Neural progenitor cell (in vitro differentiated cells): ENCODE data around the gene CHKA. TPM values are rescaled to one million over a fixed set of nuclear protein-coding genes. Genes with fewer than 3 reads are reported as not detected.

Experiments
- DNase-seq: peaks from one replicate; pipeline ENCODE4 v3.0.0-alpha.2; 2016; ENCODE audit warnings: low spot score
- H2AFZ ChIP-seq: fragments of 200-600 bp; sonication (generic); replicated peaks from 2 replicates; pipeline ENCODE4 v1.6.1; 2016; ENCODE audit warnings: antibody characterized with exemption
- H3F3A ChIP-seq: fragments of 200-600 bp; sonication (generic); 2 replicates; pipeline ENCODE4 v1.6.1; 2016; ENCODE audit warnings: antibody characterized with exemption, low read depth
- H3K27ac ChIP-seq: fragments of 200-600 bp; sonication (generic); 2 replicates; pipeline ENCODE4 v1.5.1; 2016; ENCODE audit warnings: mild to moderate bottlenecking
- H3K27me3 ChIP-seq: fragments of 200-600 bp; sonication (generic); 2 replicates; pipeline ENCODE4 v1.6.1; 2016; ENCODE audit warnings: mild to moderate bottlenecking, moderate library complexity
- H3K36me3 ChIP-seq: fragments of 200-600 bp; sonication (generic); 2 replicates; pipeline ENCODE4 v1.5.1; 2016
- H3K4me1 ChIP-seq: fragments of 200-600 bp; sonication (generic); 2 replicates; pipeline ENCODE4 v1.6.1; 2016; ENCODE audit warnings: mixed run types
- H3K4me2 ChIP-seq: fragments of 200-600 bp; sonication (generic); 2 replicates; pipeline ENCODE4 v1.6.1; 2016
- H3K4me3 ChIP-seq: fragments of 200-600 bp; sonication (generic); 2 replicates; pipeline ENCODE4 v1.5.1; 2016
- H3K79me2 ChIP-seq: fragments of 200-600 bp; sonication (generic); 2 replicates; pipeline ENCODE4 v1.6.1; 2016; ENCODE audit warnings: low read depth
- H3K9ac ChIP-seq: fragments of 200-600 bp; sonication (generic); 2 replicates; pipeline ENCODE4 v1.6.1; 2016
- H3K9me3 ChIP-seq: fragments of 200-600 bp; sonication (generic); 2 replicates; pipeline ENCODE4 v1.5.1; 2016; ENCODE audit warnings: low read depth
- H4K20me1 ChIP-seq: fragments of 200-600 bp; sonication (generic); 2 replicates; pipeline ENCODE4 v1.6.1; 2016; ENCODE audit warnings: low read depth
- H3K27ac Mint-ChIP-seq: 3 replicates; pipeline ENCODE4 v1.8.0; 2021; ENCODE audit warnings: mixed read lengths
- H3K27me3 Mint-ChIP-seq: 2 replicates; pipeline ENCODE4 v1.8.0; 2022; ENCODE audit warnings: low read depth, mild to moderate bottlenecking, inconsistent platforms, moderate library complexity, mixed read lengths; ENCODE audit not compliant: insufficient read depth
- H3K36me3 Mint-ChIP-seq: 3 replicates; pipeline ENCODE4 v1.8.0; 2021; ENCODE audit warnings: mixed read lengths
- H3K4me1 Mint-ChIP-seq: 3 replicates; pipeline ENCODE4 v1.8.0; 2021; ENCODE audit warnings: mixed read lengths
- H3K4me3 Mint-ChIP-seq: 3 replicates; pipeline ENCODE4 v1.8.0; 2021; ENCODE audit warnings: mild to moderate bottlenecking, moderate library complexity, mixed read lengths
- H3K9me3 Mint-ChIP-seq: 3 replicates; pipeline ENCODE4 v1.8.0; 2020; ENCODE audit warnings: mixed read lengths
- EZH2 ChIP-seq: fragments of 200-600 bp; sonication (generic); IDR thresholded peaks from 2 replicates; pipeline ENCODE4 v1.6.1; 2017; ENCODE audit warnings: antibody characterized with exemption, mild to moderate bottlenecking, moderate library complexity
- EZH2phosphoT487 ChIP-seq: fragments of 200-600 bp; sonication (generic); IDR thresholded peaks from 2 replicates; pipeline ENCODE4 v1.6.1; 2017; ENCODE audit warnings: antibody characterized with exemption
- total RNA-seq: library from RNA; depleted of rRNA; stranded (reverse); fragments of >200 nt; gene quantifications from 2 replicates; pipeline ENCODE4 v1.2.3, GENCODE V29; 2015; ENCODE audit warnings: low replicate concordance
- TF ChIP-seq, protein P1 (sequence below): fragments of 200-600 bp; sonication (generic); IDR thresholded peaks from 2 replicates; pipeline ENCODE4 v1.5.1; 2017; ENCODE audit warnings: antibody characterized with exemption, mild to moderate bottlenecking

The CHKA gene
- total RNA-seq, 1 donor from 2014 or later = 36.8 TPM

DNA sequence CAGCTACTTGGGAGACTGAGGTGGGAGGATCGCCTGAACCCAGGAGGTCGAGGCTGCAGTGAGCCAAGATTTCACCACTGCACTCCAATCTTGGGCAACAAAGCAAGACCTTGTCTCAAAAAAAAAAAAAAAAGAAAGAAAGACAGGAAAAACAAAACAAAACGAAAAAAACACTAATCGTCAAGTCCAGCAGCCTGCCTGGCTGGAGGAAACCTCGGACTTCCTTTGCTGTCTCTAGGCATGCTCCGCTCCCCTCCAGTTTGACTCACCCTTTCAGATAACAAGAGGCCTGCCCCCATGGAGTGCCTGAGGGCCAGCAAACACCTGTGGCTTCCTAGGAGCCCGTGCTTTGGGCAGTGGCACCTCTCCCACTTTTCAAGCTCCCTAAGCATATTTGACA lies 28.8 kb upstream of the CHKA start:
- no peaks in the 10 kb centered on the region for H3K36me3 ChIP-seq
- no peaks in the 10 kb centered on the region for H3K9me3 ChIP-seq
- Mint-ChIP-seq H3K9me3 (peaks cover 2% of the 10 kb centered on the region), H3K36me3 (peaks cover 7% of the 10 kb centered on the region), H3K27me3 (peaks cover 9% of the 10 kb centered on the region), H3K4me3 (no peak overlapping the region), H3K4me1 (peaks cover 25% of the 10 kb centered on the region), H3K27ac (no peak overlapping the region)
- TF ChIP-seq EZH2 (no peak), EZH2phosphoT487 (no peak)
- TF ChIP-seq, protein P1, sequence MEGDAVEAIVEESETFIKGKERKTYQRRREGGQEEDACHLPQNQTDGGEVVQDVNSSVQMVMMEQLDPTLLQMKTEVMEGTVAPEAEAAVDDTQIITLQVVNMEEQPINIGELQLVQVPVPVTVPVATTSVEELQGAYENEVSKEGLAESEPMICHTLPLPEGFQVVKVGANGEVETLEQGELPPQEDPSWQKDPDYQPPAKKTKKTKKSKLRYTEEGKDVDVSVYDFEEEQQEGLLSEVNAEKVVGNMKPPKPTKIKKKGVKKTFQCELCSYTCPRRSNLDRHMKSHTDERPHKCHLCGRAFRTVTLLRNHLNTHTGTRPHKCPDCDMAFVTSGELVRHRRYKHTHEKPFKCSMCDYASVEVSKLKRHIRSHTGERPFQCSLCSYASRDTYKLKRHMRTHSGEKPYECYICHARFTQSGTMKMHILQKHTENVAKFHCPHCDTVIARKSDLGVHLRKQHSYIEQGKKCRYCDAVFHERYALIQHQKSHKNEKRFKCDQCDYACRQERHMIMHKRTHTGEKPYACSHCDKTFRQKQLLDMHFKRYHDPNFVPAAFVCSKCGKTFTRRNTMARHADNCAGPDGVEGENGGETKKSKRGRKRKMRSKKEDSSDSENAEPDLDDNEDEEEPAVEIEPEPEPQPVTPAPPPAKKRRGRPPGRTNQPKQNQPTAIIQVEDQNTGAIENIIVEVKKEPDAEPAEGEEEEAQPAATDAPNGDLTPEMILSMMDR = no peak
- H3K4me3 ChIP-seq = no peak overlapping the region
- H2AFZ ChIP-seq = no peak overlapping the region
- no peak for DNase-seq
- H3K4me1 ChIP-seq = no peaks in the 10 kb centered on the region
- no peaks in the 10 kb centered on the region for H3K79me2 ChIP-seq
- no peak overlapping the region for H3K9ac ChIP-seq
- H3F3A ChIP-seq = no peaks in the 10 kb centered on the region
- H3K4me2 ChIP-seq = no peak overlapping the region
- H3K27ac ChIP-seq = no peak overlapping the region
- no peaks in the 10 kb centered on the region for H4K20me1 ChIP-seq
- H3K27me3 ChIP-seq = no peaks in the 10 kb centered on the region

DNA sequence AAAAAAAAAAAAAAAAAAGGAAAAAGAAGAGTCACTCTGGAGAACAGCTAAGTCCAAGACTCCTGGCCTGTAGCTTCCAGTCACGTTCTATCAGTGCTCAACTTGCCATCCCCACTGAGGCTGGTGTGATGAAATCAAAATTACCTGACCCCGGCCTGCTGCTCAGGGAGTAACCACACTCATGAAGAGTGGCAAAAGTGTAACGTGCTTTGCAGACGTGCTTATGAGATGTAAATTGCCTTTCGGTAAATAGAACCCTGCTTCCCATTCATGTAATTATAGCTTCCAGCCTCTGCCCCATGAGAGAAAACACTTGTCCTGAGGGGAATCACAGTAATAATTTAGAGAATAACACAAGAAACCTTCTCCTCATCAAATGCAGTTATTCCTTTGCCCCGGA lies 28.2 kb upstream of the CHKA start:
- no peak overlapping the region for H3K4me3 Mint-ChIP-seq
- no peak for TF ChIP-seq EZH2phosphoT487
- TF ChIP-seq EZH2 = no peak
- TF ChIP-seq, protein P1 = no peak
- Histone ChIP-seq H3F3A (no peaks in the 10 kb centered on the region), H3K4me3 (no peak overlapping the region), H3K27ac (no peak overlapping the region), H3K9me3 (no peaks in the 10 kb centered on the region), H3K9ac (no peak overlapping the region), H3K27me3 (no peaks in the 10 kb centered on the region), H3K4me1 (no peaks in the 10 kb centered on the region), H3K4me2 (no peak overlapping the region), H3K79me2 (no peaks in the 10 kb centered on the region), H4K20me1 (no peaks in the 10 kb centered on the region), H3K36me3 (no peaks in the 10 kb centered on the region), H2AFZ (no peak overlapping the region)
- peaks cover 28% of the 10 kb centered on the region for H3K4me1 Mint-ChIP-seq
- no peak for DNase-seq
- peak overlapping the region; percentile 91 for H3K27ac Mint-ChIP-seq
- H3K27me3 Mint-ChIP-seq = peaks cover 9% of the 10 kb centered on the region
- peaks cover 3% of the 10 kb centered on the region for H3K36me3 Mint-ChIP-seq
- peaks cover 2% of the 10 kb centered on the region for H3K9me3 Mint-ChIP-seq

DNA sequence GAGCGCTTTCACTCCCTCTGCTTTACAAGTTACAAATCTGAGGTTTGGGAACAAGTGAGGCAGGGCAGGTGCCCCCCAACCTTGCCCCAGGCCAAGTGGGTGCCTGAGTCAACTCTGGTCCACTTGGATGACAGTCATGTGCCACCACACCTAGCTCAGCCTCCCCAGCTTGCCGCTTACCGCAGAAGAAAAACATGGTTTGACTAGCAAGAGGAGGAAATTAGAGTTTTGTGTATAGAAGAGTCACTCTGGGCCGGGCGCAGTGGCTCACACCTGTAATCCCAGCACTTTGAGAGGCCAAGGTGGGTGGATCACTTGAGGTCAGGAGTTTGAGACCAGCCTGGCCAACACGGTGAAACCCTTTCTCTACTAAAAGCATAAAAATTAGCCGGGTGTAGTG lies 27.7 kb upstream of the CHKA start:
- Histone ChIP-seq H2AFZ (no peak overlapping the region), H3K27ac (no peak overlapping the region), H4K20me1 (no peaks in the 10 kb centered on the region), H3F3A (no peaks in the 10 kb centered on the region), H3K36me3 (no peaks in the 10 kb centered on the region), H3K4me1 (no peaks in the 10 kb centered on the region), H3K9ac (no peak overlapping the region), H3K9me3 (no peaks in the 10 kb centered on the region), H3K4me3 (no peak overlapping the region), H3K79me2 (no peaks in the 10 kb centered on the region), H3K27me3 (no peaks in the 10 kb centered on the region), H3K4me2 (no peak overlapping the region)
- H3K4me3 Mint-ChIP-seq = no peak overlapping the region
- TF ChIP-seq EZH2phosphoT487 = no peak
- TF ChIP-seq, protein P1 = no peak
- TF ChIP-seq EZH2 = no peak
- H3K27ac Mint-ChIP-seq = no peak overlapping the region
- H3K4me1 Mint-ChIP-seq = peaks cover 28% of the 10 kb centered on the region
- peaks cover 2% of the 10 kb centered on the region for H3K9me3 Mint-ChIP-seq
- H3K36me3 Mint-ChIP-seq = peaks cover 3% of the 10 kb centered on the region
- no peak for DNase-seq
- peaks cover 9% of the 10 kb centered on the region for H3K27me3 Mint-ChIP-seq
